IMR-90 (cell line): ENCODE data around the gene ASH1L. TPM values are rescaled to one million over a fixed set of nuclear protein-coding genes. Genes with fewer than 3 reads are reported as not detected.

Source experiments
- ATAC-seq: fragments of 200-7000 bp; cut with Tn5 transposase; 2 replicates; pipeline ENCODE4 v1.9.1; 2020; ENCODE audit warnings: low read depth, mild to moderate bottlenecking, moderate library complexity
- BruUV-seq: library from RNA; stranded (reverse); fragments of 400-500 nt; replicated peaks from 2 replicates; lab custom pipeline; 2021; lab: Mats Ljungman, UMichigan
- CTCF ChIA-PET: fragments of 300-600 bp; formaldehyde crosslinking; extraction: SDS; loops from one replicate; lab custom pipeline; 2021; ENCODE audit warnings: antibody characterized with exemption; lab: Yijun Ruan, JAX
- POLR2A ChIA-PET: fragments of 300-600 bp; sonication (Branson Sonifier 250); formaldehyde crosslinking; loops from one replicate; lab custom pipeline; 2022; ENCODE audit warnings: antibody characterized with exemption; ENCODE audit not compliant: unreplicated experiment; lab: Charles Lee
- DNase-seq: peaks from one replicate; pipeline ENCODE4 v3.0.0; 2013
- H2AFZ ChIP-seq: replicated peaks from 2 replicates; pipeline ENCODE3; 2013; ENCODE audit warnings: low read length, mild to moderate bottlenecking; ENCODE audit not compliant: poor library complexity
- H2AK5ac ChIP-seq: 2 replicates; pipeline ENCODE4 v1.6.1; 2013; ENCODE audit warnings: low read depth, low read length, inconsistent platforms
- H2AK9ac ChIP-seq: replicated peaks from 2 replicates; pipeline ENCODE3; 2013; ENCODE audit warnings: mild to moderate bottlenecking, low read depth, low read length, moderate library complexity; ENCODE audit not compliant: poor library complexity
- H2BK120ac ChIP-seq: 2 replicates; pipeline ENCODE4 v1.6.1; 2013; ENCODE audit warnings: low read depth, low read length, inconsistent platforms
- H2BK15ac ChIP-seq: 3 replicates; pipeline ENCODE4 v1.6.1; 2013; ENCODE audit warnings: low read depth, low read length, inconsistent platforms
- H2BK20ac ChIP-seq: 2 replicates; pipeline ENCODE4 v1.6.1; 2013; ENCODE audit warnings: low read depth, mild to moderate bottlenecking, inconsistent platforms, low read length, moderate library complexity
- H2BK5ac ChIP-seq: 2 replicates; pipeline ENCODE4 v1.6.1; 2013; ENCODE audit warnings: mild to moderate bottlenecking, low read depth, low read length, inconsistent platforms; ENCODE audit not compliant: poor library complexity, severe bottlenecking
- H3K14ac ChIP-seq: replicated peaks from 2 replicates; pipeline ENCODE4 v1.6.1; 2013; ENCODE audit warnings: low read depth, low read length, inconsistent platforms
- H3K18ac ChIP-seq: 2 replicates; pipeline ENCODE4 v1.6.1; 2013; ENCODE audit warnings: low read depth, low read length, control low read depth
- H3K23ac ChIP-seq: 2 replicates; pipeline ENCODE4 v1.6.1; 2013; ENCODE audit warnings: low read depth, low read length, inconsistent platforms
- H3K27ac ChIP-seq: 2 replicates; pipeline ENCODE4 v1.5.1; 2013; ENCODE audit warnings: mild to moderate bottlenecking, control low read depth, low read length; ENCODE audit not compliant: insufficient read depth
- H3K27me3 ChIP-seq: 2 replicates; pipeline ENCODE4 v1.6.1; 2013; ENCODE audit warnings: low read length; ENCODE audit not compliant: control insufficient read depth, insufficient read depth
- H3K36me3 ChIP-seq: 2 replicates; pipeline ENCODE4 v1.6.1; 2013; ENCODE audit warnings: low read length, mixed read lengths; ENCODE audit not compliant: control insufficient read depth, insufficient read depth
- H3K4ac ChIP-seq: 2 replicates; pipeline ENCODE4 v1.6.1; 2013; ENCODE audit warnings: low read depth, low read length, inconsistent platforms
- H3K4me1 ChIP-seq: 2 replicates; pipeline ENCODE4 v1.6.1; 2013; ENCODE audit warnings: low read length, mixed read lengths; ENCODE audit not compliant: control insufficient read depth, insufficient read depth
- H3K4me2 ChIP-seq: 2 replicates; pipeline ENCODE4 v1.6.1; 2013; ENCODE audit warnings: low read depth, mild to moderate bottlenecking, control low read depth, low read length, moderate library complexity
- H3K4me3 ChIP-seq: 2 replicates; pipeline ENCODE4 v1.5.1; 2013; ENCODE audit warnings: low read depth, mild to moderate bottlenecking, control low read depth, low read length, moderate library complexity; ENCODE audit not compliant: insufficient read depth
- H3K56ac ChIP-seq: 2 replicates; pipeline ENCODE4 v1.6.1; 2013; ENCODE audit warnings: low read length, inconsistent platforms; ENCODE audit not compliant: insufficient read depth; ENCODE audit errors: extremely low read depth
- H3K79me1 ChIP-seq, 2 experiments: 2 replicates each; pipeline ENCODE4 v1.6.1; 2013; ENCODE audit warnings: low read length in 2 of 2, inconsistent platforms in 1 of 2, low read depth in 1 of 2
- H3K9ac ChIP-seq: 2 replicates; pipeline ENCODE4 v1.6.1; 2013; ENCODE audit warnings: low read depth, low read length, control low read depth
- H3K9me1 ChIP-seq: 2 replicates; pipeline ENCODE4 v1.6.1; 2013; ENCODE audit warnings: low read length, inconsistent platforms; ENCODE audit not compliant: insufficient read depth
- H3K9me3 ChIP-seq: 2 replicates; pipeline ENCODE4 v1.6.1; 2013; ENCODE audit warnings: low read length; ENCODE audit not compliant: control insufficient read depth, insufficient read depth
- H4K20me1 ChIP-seq: 2 replicates; pipeline ENCODE4 v1.6.1; 2013; ENCODE audit warnings: low read length, inconsistent platforms; ENCODE audit not compliant: insufficient read depth
- H4K5ac ChIP-seq: 2 replicates; pipeline ENCODE4 v1.6.1; 2013; ENCODE audit warnings: mild to moderate bottlenecking, low read depth, low read length, control low read depth
- H4K8ac ChIP-seq, 2 experiments: 2 replicates each; pipeline ENCODE4 v1.6.1; 2013; ENCODE audit warnings: low read depth in 2 of 2, low read length in 2 of 2, control low read depth in 1 of 2, inconsistent platforms in 1 of 2
- H4K91ac ChIP-seq: 2 replicates; pipeline ENCODE4 v1.6.1; 2013; ENCODE audit warnings: low read depth, low read length, inconsistent platforms; ENCODE audit not compliant: insufficient read depth
- BHLHE40 ChIP-seq: fragments of 150-350 bp; IDR thresholded peaks from 2 replicates; pipeline ENCODE4 v1.6.1; 2016; ENCODE audit warnings: mild to moderate bottlenecking, low read depth, low read length
- CEBPB ChIP-seq: IDR thresholded peaks from 2 replicates; pipeline ENCODE4 v1.6.1; 2012; ENCODE audit warnings: low read depth, low read length, improper control_type of control experiment
- CHD1 ChIP-seq: IDR thresholded peaks from 2 replicates; pipeline ENCODE4 v1.6.1; 2012; ENCODE audit warnings: low read depth, low read length, improper control_type of control experiment
- CTCF ChIP-seq: conservative IDR thresholded peaks from 2 replicates; pipeline ENCODE4 v1.5.1; 2012; ENCODE audit warnings: mild to moderate bottlenecking, low read depth, low read length, improper control_type of control experiment
- ELK1 ChIP-seq: fragments of 150-350 bp; IDR thresholded peaks from 2 replicates; pipeline ENCODE4 v1.6.1; 2016; ENCODE audit warnings: low read depth, mild to moderate bottlenecking, low read length, moderate library complexity, borderline replicate concordance
- FOS ChIP-seq: fragments of 150-350 bp; IDR thresholded peaks from 2 replicates; pipeline ENCODE4 v1.6.1; 2016; ENCODE audit warnings: low read depth, low read length
- MAFK ChIP-seq: IDR thresholded peaks from 2 replicates; pipeline ENCODE4 v1.6.1; 2012; ENCODE audit warnings: low read depth, low read length, improper control_type of control experiment
- MAZ ChIP-seq: IDR thresholded peaks from 2 replicates; pipeline ENCODE4 v1.6.1; 2012; ENCODE audit warnings: low read depth, mild to moderate bottlenecking, low read length, improper control_type of control experiment, moderate library complexity, borderline replicate concordance
- MXI1 ChIP-seq: IDR thresholded peaks from 2 replicates; pipeline ENCODE4 v1.6.1; 2012; ENCODE audit warnings: low read depth, mild to moderate bottlenecking, low read length, moderate library complexity, borderline replicate concordance
- NFE2L2 ChIP-seq: fragments of 150-350 bp; IDR thresholded peaks from 2 replicates; pipeline ENCODE4 v1.6.1; 2016; ENCODE audit warnings: low read depth, mild to moderate bottlenecking, low read length
- POLR2A ChIP-seq: IDR thresholded peaks from 2 replicates; pipeline ENCODE4 v1.6.1; 2012; ENCODE audit warnings: mild to moderate bottlenecking, low read depth, low read length
- RAD21 ChIP-seq: IDR thresholded peaks from 2 replicates; pipeline ENCODE4 v1.6.1; 2012; ENCODE audit warnings: low read length, improper control_type of control experiment
- RCOR1 ChIP-seq: IDR thresholded peaks from 2 replicates; pipeline ENCODE4 v1.6.1; 2012; ENCODE audit warnings: mild to moderate bottlenecking, low read length, improper control_type of control experiment; ENCODE audit not compliant: insufficient replicate concordance
- RFX5 ChIP-seq: IDR thresholded peaks from 2 replicates; pipeline ENCODE4 v1.8.0; 2012; ENCODE audit warnings: low read depth, mild to moderate bottlenecking, low read length, moderate library complexity
- SMC3 ChIP-seq: fragments of 150-350 bp; IDR thresholded peaks from 2 replicates; pipeline ENCODE4 v1.6.1; 2016; ENCODE audit warnings: low read depth, mild to moderate bottlenecking, antibody characterized with exemption, low read length, moderate library complexity
- USF2 ChIP-seq: fragments of 150-350 bp; IDR thresholded peaks from 2 replicates; pipeline ENCODE4 v1.6.1; 2017; ENCODE audit warnings: mild to moderate bottlenecking, antibody characterized with exemption, low read length, low read depth
- WGBS, 2 experiments: methylation state at CpG; one replicate each; pipeline versions ENCODE4 v1.1.5 to v1.1.7; 2013; ENCODE audit warnings: missing lambda C conversion rate in 2 of 2; ENCODE audit not compliant: insufficient read length in 1 of 2; ENCODE audit errors: extremely low coverage in 2 of 2; 5-methylcytosine and 5-hydroxymethylcytosine counted together
- dilution Hi-C: fragments of 300-500 bp; cut with HindIII; formaldehyde crosslinking; loops from one replicate; pipeline ENCODE4 v1.14.3; 2018; ENCODE audit warnings: low sequenced_read_pairs; ENCODE audit not compliant: unreplicated experiment
- in situ Hi-C: fragments of 300-500 bp; cut with MboI; formaldehyde crosslinking; loops from 3 replicates; pipeline ENCODE4 v1.14.3; 2019; ENCODE audit warnings: low sequenced_read_pairs, inconsistent platforms, mixed read lengths
- intact Hi-C: fragments of 100-400 bp; cut with micrococcal nuclease; formaldehyde crosslinking; loops from 2 replicates; pipeline ENCODE4 v1.10.0; 2022
- polyA plus RNA-seq, 3 experiments: library from polyadenylated mRNA; depleted of rRNA; stranded (reverse); fragments of >200 nt; gene quantifications; 2 replicates each; pipeline ENCODE4 v1.2.3, GENCODE V29; 2012; ENCODE audit warnings: low replicate concordance in 1 of 3
- total RNA-seq: library from RNA; depleted of rRNA; stranded (reverse); fragments of >200 nt; gene quantifications from 2 replicates; pipeline ENCODE4 v1.2.3, GENCODE V29; 2012

ASH1L gene
- total and polyA plus RNA-seq, 2 of the 4 experiments (the other 2 are of a cell fraction) = 13.7 to 18.5 TPM

GRCh38 chr1:155327981-155328380 lies 234.6 kb downstream of the ASH1L start:
- Histone ChIP-seq H3K4me1 (peaks cover 9% of the 10 kb centered on the region; the same call in 1 of the 2 replicates), H2BK15ac (no peak overlapping the region), H3K56ac (no peak overlapping the region), H2BK120ac (no peak overlapping the region), H3K79me1 (peaks cover 16 to 37% of the 10 kb centered on the region in 2 experiments), H2AFZ (no peak overlapping the region), H3K4me3 (no peak overlapping the region), H4K91ac (no peak overlapping the region), H3K36me3 (peaks cover 34% of the 10 kb centered on the region), H3K18ac (no peak overlapping the region), H3K27me3 (no peaks in the 10 kb centered on the region), H2AK9ac (no peak overlapping the region), H3K9me3 (no peaks in the 10 kb centered on the region), H3K27ac (no peak overlapping the region), H4K8ac (no peak overlapping the region), H4K5ac (no peak overlapping the region), H3K4ac (no peak overlapping the region), H4K20me1 (peaks cover 30% of the 10 kb centered on the region), H2AK5ac (no peak overlapping the region), H2BK20ac (no peak overlapping the region), H3K14ac (no peak overlapping the region), H3K9me1 (peaks cover 13% of the 10 kb centered on the region; the same call in 1 of the 2 replicates), H3K23ac (0 out of 2 replicates have a peak overlapping the region, but pooled peaks have one; percentile 15), H3K9ac (no peak overlapping the region), H3K4me2 (no peak overlapping the region), H2BK5ac (no peak overlapping the region)
- dilution Hi-C loops = no loop called here
- in situ Hi-C loops = no loop called here
- ATAC-seq = no peak
- intact Hi-C loops = loop anchor here (10.0 kb wide), 1 partner anchor 123 kb away; the partner anchor contains the start of genes MTX1 and THBS3
- ChIA-PET POLR2A (no interaction called here), CTCF (no interaction called here)
- no peak for DNase-seq
- WGBS, 2 experiments = no CpG with 5 or more reads among the region's 4 CpGs
- no peak for TF ChIP-seq POLR2A
- no peak for TF ChIP-seq RCOR1
- no peak for TF ChIP-seq FOS
- no peak for TF ChIP-seq MAZ
- TF ChIP-seq CTCF = no peak
- no peak for TF ChIP-seq MAFK
- no peak for TF ChIP-seq NFE2L2
- TF ChIP-seq SMC3 = no peak
- TF ChIP-seq ELK1 = no peak
- no peak for TF ChIP-seq RAD21
- TF ChIP-seq MXI1 = no peak
- no peak for TF ChIP-seq CEBPB
- TF ChIP-seq CHD1 = no peak
- no peak for TF ChIP-seq BHLHE40
- TF ChIP-seq USF2 = no peak
- no peak for TF ChIP-seq RFX5
- BruUV-seq = no TSS peak
